HG02763 (cell line): ENCODE measurements around the gene EXOSC2.

Experiments
- ATAC-seq: cut with Tn5 transposase; IDR thresholded peaks from one replicate; pipeline ENCODE4 v1.9.1; 2021; ENCODE audit warnings: mild to moderate bottlenecking, moderate library complexity; ENCODE audit not compliant: unreplicated experiment

EXOSC2 gene

GRCh38 chr9:130693101-130693425 lies 517 bp upstream of the EXOSC2 start:
- no peak for ATAC-seq

- no peak for ATAC-seq
These were observed 625 bp downstream of the EXOSC2 start for GRCh38 chr9:130694205-130694604.

GRCh38 chr9:130696139-130696650 lies 2.6 kb downstream of the EXOSC2 start:
- ATAC-seq = no peak

- ATAC-seq = no peak
These were observed 3.4 kb downstream of the EXOSC2 start for GRCh38 chr9:130696996-130697395.

DNA sequence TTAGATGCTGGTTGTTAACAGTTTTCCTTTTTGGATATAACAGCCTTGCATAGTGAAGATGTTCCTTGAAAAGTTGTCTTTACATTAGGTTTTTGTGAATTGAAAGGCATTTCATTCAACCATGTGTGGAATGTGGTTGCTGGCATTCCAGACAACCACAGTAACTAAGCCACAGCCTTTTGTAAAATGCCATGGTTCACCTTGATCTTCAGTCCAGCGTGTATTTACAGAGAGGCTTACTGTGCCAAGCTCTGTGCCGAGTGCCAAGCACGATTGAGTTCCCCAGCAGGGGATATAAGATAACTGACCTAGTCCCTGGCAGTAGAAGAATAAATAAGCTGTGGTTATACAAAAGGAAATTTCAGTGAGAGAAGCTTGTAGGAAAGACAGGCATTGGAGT lies 4.9 kb downstream of the EXOSC2 start:
- ATAC-seq = no peak

- ATAC-seq = no peak
These were observed 5.5 kb downstream of the EXOSC2 start for GRCh38 chr9:130699047-130699446.

GRCh38 chr9:130701059-130702022 lies 7.8 kb downstream of the EXOSC2 start:
- ATAC-seq = no peak

GRCh38 chr9:130703501-130703900 lies 9.9 kb downstream of the EXOSC2 start:
- ATAC-seq = no peak

DNA sequence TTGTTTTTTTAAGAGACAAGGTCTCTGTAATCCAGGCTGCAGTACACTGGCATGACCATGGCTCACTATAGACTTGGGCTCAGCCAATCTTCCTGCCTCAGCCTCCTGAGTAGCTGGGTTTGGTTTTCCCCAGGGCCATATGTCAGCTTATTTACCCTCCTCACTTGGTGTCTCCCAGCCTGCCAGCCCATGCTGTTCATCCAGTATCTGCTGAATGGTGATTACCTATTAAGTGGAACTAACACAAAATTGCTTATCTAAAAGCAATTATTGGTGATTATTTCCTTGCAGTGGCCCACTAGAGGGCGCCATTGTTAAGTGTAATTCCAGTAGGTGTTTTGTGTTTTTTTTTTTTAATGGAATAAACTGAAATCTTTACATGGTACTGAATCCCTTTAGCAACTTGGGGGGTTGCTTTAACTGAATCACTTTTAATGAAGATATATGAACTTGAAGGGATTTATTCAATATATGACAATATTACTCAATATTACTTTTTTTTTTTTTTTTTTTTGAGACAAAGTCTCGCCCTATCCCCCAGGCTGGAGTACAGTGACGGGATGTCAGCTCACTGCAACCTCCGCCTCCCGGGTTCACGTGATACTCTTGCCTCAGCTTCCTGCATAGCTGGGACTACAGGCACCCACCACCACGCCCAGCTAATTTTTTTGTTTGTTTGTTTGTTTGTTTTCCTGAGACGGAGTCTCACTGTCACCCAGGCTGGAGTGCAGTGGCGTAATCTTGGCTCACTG lies 13.8 kb downstream of the EXOSC2 start:
- no peak for ATAC-seq

- no peak for ATAC-seq
These were observed 17.3 kb downstream of the EXOSC2 start for GRCh38 chr9:130710822-130711352.

DNA sequence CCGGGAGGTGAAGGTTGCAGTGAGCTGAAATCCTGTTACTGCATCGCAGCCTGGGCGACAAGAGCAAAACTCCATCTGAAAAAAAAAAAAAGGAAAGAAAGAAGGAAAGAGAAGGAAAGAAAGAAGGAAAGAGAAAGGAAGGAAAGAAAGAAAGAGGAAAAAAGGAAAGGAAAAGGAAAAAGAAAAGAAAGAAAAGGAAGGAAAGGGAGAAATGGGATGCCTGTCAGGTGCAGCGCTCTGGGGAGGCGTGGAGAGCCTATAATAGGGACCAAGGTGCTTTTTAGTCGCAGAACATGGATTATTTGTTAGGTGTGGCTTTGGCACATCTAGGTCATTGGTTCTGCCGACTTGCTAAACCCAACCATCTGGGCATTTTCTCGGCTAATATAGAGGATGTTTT lies 17.9 kb downstream of the EXOSC2 start:
- ATAC-seq = no peak

DNA sequence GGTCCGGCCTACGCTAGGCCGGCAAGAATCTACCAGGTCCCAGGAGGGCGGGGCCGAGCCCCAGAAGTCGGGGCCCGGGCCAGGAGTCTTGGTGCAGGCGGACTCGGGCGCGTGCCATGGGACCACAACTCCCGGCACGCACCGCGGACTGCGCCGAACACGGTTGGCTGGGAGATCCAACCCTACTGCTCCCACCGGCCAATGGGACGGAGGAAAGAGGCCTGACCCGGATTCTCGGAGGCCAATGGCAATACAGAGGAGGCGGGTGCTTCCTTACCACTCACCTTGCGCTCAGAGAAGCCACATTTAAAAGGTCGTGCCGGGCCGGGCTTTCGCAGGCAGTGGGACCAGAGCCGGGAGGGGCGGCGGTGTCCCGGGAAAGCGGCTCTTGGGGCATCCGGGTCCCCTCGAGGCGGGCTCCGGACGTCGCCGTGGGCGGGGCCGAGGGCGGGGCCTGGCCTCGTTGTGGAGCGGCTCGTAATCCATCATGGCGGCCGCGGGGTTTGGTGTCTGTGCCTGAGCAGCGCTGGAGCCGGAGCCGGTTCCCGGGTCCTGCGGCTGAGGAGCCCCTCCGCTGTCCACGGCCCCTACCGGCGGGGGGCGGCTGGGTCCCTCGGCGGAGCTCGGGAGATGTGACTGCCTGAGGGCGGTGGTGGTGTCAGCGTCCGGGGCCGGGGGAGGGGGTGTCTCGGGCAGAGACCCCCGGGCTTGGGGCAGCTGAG lies 19.1 kb downstream of the EXOSC2 start:
- peak; percentile 97 for ATAC-seq

GRCh38 chr9:130713286-130713960 lies 19.8 kb downstream of the EXOSC2 start:
- no peak for ATAC-seq

GRCh38 chr9:130714586-130715110 lies 21.1 kb downstream of the EXOSC2 start:
- ATAC-seq = no peak

- no peak for ATAC-seq
These were observed 21.7 kb downstream of the EXOSC2 start for GRCh38 chr9:130715270-130715669.

GRCh38 chr9:130718562-130718961 lies 25.0 kb downstream of the EXOSC2 start:
- no peak for ATAC-seq

DNA sequence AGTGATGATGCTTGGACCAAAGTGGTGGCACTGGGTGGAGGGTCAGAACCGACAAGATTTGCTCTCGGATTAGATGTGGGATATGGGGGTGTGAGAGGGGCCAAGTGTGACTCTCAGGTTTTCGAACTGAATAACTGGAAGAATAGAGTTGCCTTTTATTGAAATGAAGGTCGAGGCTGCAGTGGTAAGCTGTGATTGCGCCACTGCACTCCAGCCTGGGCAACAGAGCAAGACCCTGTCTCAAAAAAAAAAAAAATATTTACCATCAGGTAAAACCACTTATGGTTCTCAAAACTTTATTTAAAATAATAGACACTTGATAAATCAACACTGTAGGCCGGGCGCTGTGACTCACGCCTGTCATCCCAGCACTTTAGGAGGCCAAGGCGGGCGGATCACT lies 27.2 kb downstream of the EXOSC2 start:
- ATAC-seq = no peak

GRCh38 chr9:130728721-130729120 lies 35.1 kb downstream of the EXOSC2 start:
- no peak for ATAC-seq

- no peak for ATAC-seq
These were observed 35.6 kb downstream of the EXOSC2 start for GRCh38 chr9:130729145-130729544.

GRCh38 chr9:130731355-130731754 lies 37.8 kb downstream of the EXOSC2 start:
- ATAC-seq = no peak
